H9 (cell line): ENCODE data around the gene WNT8A. TPM values are rescaled to one million over a fixed set of nuclear protein-coding genes. Genes with fewer than 3 reads are reported as not detected.

ENCODE experiments used
- DNase-seq: peaks from one replicate; pipeline ENCODE4 v3.0.0-alpha.2; 2017
- H2AFZ ChIP-seq: one replicate; pipeline ENCODE4 v1.6.1; 2013; ENCODE audit warnings: mild to moderate bottlenecking, low read length, control low read depth, moderate library complexity
- H2AK5ac ChIP-seq: 2 replicates; pipeline ENCODE4 v1.6.1; 2013; ENCODE audit warnings: low read length, control low read depth, mixed read lengths; ENCODE audit not compliant: insufficient read length
- H2BK120ac ChIP-seq: one replicate; pipeline ENCODE4 v1.6.1; 2013; ENCODE audit warnings: low read depth, mild to moderate bottlenecking, low read length, control low read depth, inconsistent platforms; ENCODE audit not compliant: poor library complexity, severe bottlenecking
- H2BK12ac ChIP-seq: 2 replicates; pipeline ENCODE4 v1.6.1; 2013; ENCODE audit warnings: low read length, control low read depth, mixed read lengths, low read depth; ENCODE audit not compliant: insufficient read length
- H2BK15ac ChIP-seq: 2 replicates; pipeline ENCODE4 v1.6.1; 2013; ENCODE audit warnings: low read depth, low read length, control low read depth
- H2BK20ac ChIP-seq: one replicate; pipeline ENCODE4 v1.6.1; 2013; ENCODE audit warnings: low read depth, mild to moderate bottlenecking, low read length, control low read depth, inconsistent platforms; ENCODE audit not compliant: poor library complexity, severe bottlenecking
- H2BK5ac ChIP-seq: 2 replicates; pipeline ENCODE4 v1.6.1; 2013; ENCODE audit warnings: low read length, control low read depth, mixed read lengths; ENCODE audit not compliant: insufficient read length
- H3K14ac ChIP-seq: 2 replicates; pipeline ENCODE4 v1.6.1; 2013; ENCODE audit warnings: low read length, control low read depth; ENCODE audit not compliant: insufficient read depth
- H3K18ac ChIP-seq: 2 replicates; pipeline ENCODE4 v1.6.1; 2013; ENCODE audit warnings: low read depth, mild to moderate bottlenecking, mixed read lengths, low read length, control low read depth; ENCODE audit not compliant: insufficient read length
- H3K23ac ChIP-seq: 2 replicates; pipeline ENCODE4 v1.6.1; 2013; ENCODE audit warnings: low read length, control low read depth, mixed read lengths, low read depth; ENCODE audit not compliant: insufficient read length
- H3K23me2 ChIP-seq: 2 replicates; pipeline ENCODE4 v1.6.1; 2013; ENCODE audit warnings: low read depth, mild to moderate bottlenecking, mixed read lengths, low read length, control low read depth; ENCODE audit not compliant: insufficient read length, poor library complexity, severe bottlenecking
- H3K27ac ChIP-seq: 2 replicates; pipeline ENCODE4 v1.5.1; 2013; ENCODE audit warnings: low read length, control low read depth, mixed read lengths, low read depth; ENCODE audit not compliant: insufficient read length
- H3K27me3 ChIP-seq: 2 replicates; pipeline ENCODE4 v1.6.1; 2013; ENCODE audit warnings: low read length, control low read depth, inconsistent platforms; ENCODE audit not compliant: insufficient read depth
- H3K4ac ChIP-seq: 2 replicates; pipeline ENCODE4 v1.6.1; 2013; ENCODE audit warnings: low read depth, mild to moderate bottlenecking, control low read depth, inconsistent platforms, low read length, moderate library complexity
- H3K4me1 ChIP-seq: 2 replicates; pipeline ENCODE4 v1.6.1; 2013; ENCODE audit warnings: low read length, control low read depth, inconsistent platforms; ENCODE audit not compliant: insufficient read depth
- H3K4me2 ChIP-seq: 2 replicates; pipeline ENCODE4 v1.6.1; 2013; ENCODE audit warnings: low read length, control low read depth, mixed read lengths; ENCODE audit not compliant: insufficient read length, insufficient read depth
- H3K56ac ChIP-seq: 2 replicates; pipeline ENCODE4 v1.6.1; 2013; ENCODE audit warnings: low read depth, mild to moderate bottlenecking, mixed read lengths, low read length, control low read depth; ENCODE audit not compliant: insufficient read length
- H3K79me1 ChIP-seq: 2 replicates; pipeline ENCODE4 v1.6.1; 2013; ENCODE audit warnings: low read depth, mild to moderate bottlenecking, moderate library complexity, low read length, control low read depth, inconsistent platforms; ENCODE audit not compliant: insufficient read depth, poor library complexity, severe bottlenecking
- H3K79me2 ChIP-seq: 2 replicates; pipeline ENCODE4 v1.6.1; 2013; ENCODE audit warnings: low read length, control low read depth, inconsistent platforms; ENCODE audit not compliant: insufficient read depth
- H3K9ac ChIP-seq: 2 replicates; pipeline ENCODE4 v1.6.1; 2013; ENCODE audit warnings: low read length, control low read depth, mixed read lengths; ENCODE audit not compliant: insufficient read length; ENCODE audit errors: extremely low read depth
- H3K9me3 ChIP-seq: one replicate; pipeline ENCODE4 v1.6.1; 2013; ENCODE audit warnings: low read depth, low read length, inconsistent platforms; ENCODE audit not compliant: control insufficient read depth
- H3T11ph ChIP-seq: one replicate; pipeline ENCODE4 v1.6.1; 2013; ENCODE audit warnings: mild to moderate bottlenecking, low read length, control low read depth, inconsistent platforms
- H4K20me1 ChIP-seq: one replicate; pipeline ENCODE4 v1.6.1; 2013; ENCODE audit not compliant: control insufficient read depth, insufficient read length, insufficient read depth
- H4K5ac ChIP-seq: 2 replicates; pipeline ENCODE4 v1.6.1; 2013; ENCODE audit warnings: low read depth, mild to moderate bottlenecking, mixed read lengths, low read length, control low read depth; ENCODE audit not compliant: insufficient read length
- H4K8ac ChIP-seq: replicated peaks from 2 replicates; pipeline ENCODE4 v1.6.1; 2013; ENCODE audit warnings: low read length, control low read depth, mixed read lengths, low read depth; ENCODE audit not compliant: insufficient read length
- H4K91ac ChIP-seq: 2 replicates; pipeline ENCODE4 v1.6.1; 2013; ENCODE audit warnings: low read depth, mild to moderate bottlenecking, moderate library complexity, mixed read lengths, low read length, control low read depth; ENCODE audit not compliant: insufficient read length
- H3K27ac Mint-ChIP-seq, 3 experiments: 2 replicates in 2 of 3; 3 replicates in 1 of 3; pipeline ENCODE4 v1.8.0; 2020 to 2021; ENCODE audit warnings: mixed read lengths in 3 of 3, mild to moderate bottlenecking in 1 of 3, moderate library complexity in 1 of 3
- H3K27me3 Mint-ChIP-seq: 2 replicates; pipeline ENCODE4 v1.8.0; 2021; ENCODE audit warnings: low read depth, mild to moderate bottlenecking, moderate library complexity, mixed read lengths
- H3K36me3 Mint-ChIP-seq, 3 experiments: 2 replicates in 2 of 3; 3 replicates in 1 of 3; pipeline ENCODE4 v1.8.0; 2020 to 2021; ENCODE audit warnings: low read depth in 3 of 3, mixed read lengths in 3 of 3; ENCODE audit not compliant: insufficient read depth in 1 of 3
- H3K4me1 Mint-ChIP-seq, 2 experiments: 2 replicates each; pipeline ENCODE4 v1.8.0; 2020; ENCODE audit warnings: mixed read lengths in 2 of 2
- H3K4me3 Mint-ChIP-seq, 2 experiments: 2 replicates in 1 of 2; 3 replicates in 1 of 2; pipeline ENCODE4 v1.8.0; 2020 to 2021; ENCODE audit warnings: mild to moderate bottlenecking in 2 of 2, mixed read lengths in 2 of 2, moderate library complexity in 1 of 2
- H3K9me3 Mint-ChIP-seq, 2 experiments: 2 replicates in 1 of 2; 3 replicates in 1 of 2; pipeline ENCODE4 v1.8.0; 2020; ENCODE audit warnings: mild to moderate bottlenecking in 2 of 2, mixed read lengths in 2 of 2, moderate library complexity in 1 of 2
- CTCF ChIP-seq: fragments of 200-600 bp; sonication (generic); conservative IDR thresholded peaks from 3 replicates; pipeline ENCODE4 v1.8.0; 2021; ENCODE audit warnings: antibody characterized with exemption, mild to moderate bottlenecking
- WGBS: extraction: QIAGEN DNeasy Blood & Tissue Kit; methylation state at CpG from one replicate; pipeline ENCODE4 v1.1.7; 2013; ENCODE audit warnings: missing lambda C conversion rate, low lambda C conversion rate, mixed read lengths; ENCODE audit not compliant: insufficient read length; ENCODE audit errors: extremely low coverage; 5-methylcytosine and 5-hydroxymethylcytosine counted together
- total RNA-seq: library from RNA; stranded (reverse); gene quantifications from 2 replicates; pipeline ENCODE4 v1.2.1, GENCODE V29; 2021

Gene WNT8A
- total RNA-seq, 1 experiment from 2014 or later, result 0.33 TPM

- H3K56ac ChIP-seq, result no peak overlapping the region
- no peaks in the 10 kb centered on the region for H3K79me2 ChIP-seq
- H2BK120ac ChIP-seq, result no peak overlapping the region
- no peak overlapping the region for H3K9ac ChIP-seq
- Mint-ChIP-seq H3K36me3 (no peaks in the 10 kb centered on the region), H3K4me3 (peak overlapping the region in 1 of 2 experiments; percentile 53; a peak in 2 of 5 replicates), H3K27me3 (peaks cover 92% of the 10 kb centered on the region), H3K4me1 (peaks cover 61% of the 10 kb centered on the region in 2 experiments), H3K27ac (no peak overlapping the region), H3K9me3 (peaks cover 0 to 2% of the 10 kb centered on the region in 2 experiments; a peak in 2 of 5 replicates)
- no peak overlapping the region for H4K91ac ChIP-seq
- no peak overlapping the region for H3K4me2 ChIP-seq
- H4K8ac ChIP-seq, result no peak overlapping the region
- no peak overlapping the region for H2BK20ac ChIP-seq
- peaks cover 11% of the 10 kb centered on the region; the same call in 1 of the 2 replicates for H3K4me1 ChIP-seq
- DNase-seq, result no peak
- H3K27ac ChIP-seq, result no peak overlapping the region
- no peak overlapping the region for H2BK5ac ChIP-seq
- no peak for TF ChIP-seq CTCF
- H3K23me2 ChIP-seq, result no peaks in the 10 kb centered on the region
- no CpG with 5 or more reads among the region's 11 CpGs for WGBS
- no peaks in the 10 kb centered on the region for H3K79me1 ChIP-seq
- no peaks in the 10 kb centered on the region for H3K9me3 ChIP-seq
- H3K27me3 ChIP-seq, result peaks cover 43% of the 10 kb centered on the region
- no peak overlapping the region for H3K4ac ChIP-seq
- H3K14ac ChIP-seq, result no peak overlapping the region
- H4K5ac ChIP-seq, result no peak overlapping the region
- H2AFZ ChIP-seq, result no peak overlapping the region
- no peak overlapping the region for H2AK5ac ChIP-seq
- no peak overlapping the region for H3K23ac ChIP-seq
- H2BK15ac ChIP-seq, result no peak overlapping the region
- no peak overlapping the region for H2BK12ac ChIP-seq
- no peak overlapping the region for H3T11ph ChIP-seq
- no peak overlapping the region for H3K18ac ChIP-seq
- no peaks in the 10 kb centered on the region for H4K20me1 ChIP-seq
These were observed 13.4 kb downstream of the WNT8A start for GRCh38 chr5:138096997-138097828.
